ENCODE results near the gene SLF1. TPM values are rescaled to one million over a fixed set of nuclear protein-coding genes. Genes with fewer than 3 reads are reported as not detected.

The SLF1 gene
- polyA plus RNA-seq, 1 of the 3 experiments (the other 2 are of a cell fraction): 5.5 TPM

DNA sequence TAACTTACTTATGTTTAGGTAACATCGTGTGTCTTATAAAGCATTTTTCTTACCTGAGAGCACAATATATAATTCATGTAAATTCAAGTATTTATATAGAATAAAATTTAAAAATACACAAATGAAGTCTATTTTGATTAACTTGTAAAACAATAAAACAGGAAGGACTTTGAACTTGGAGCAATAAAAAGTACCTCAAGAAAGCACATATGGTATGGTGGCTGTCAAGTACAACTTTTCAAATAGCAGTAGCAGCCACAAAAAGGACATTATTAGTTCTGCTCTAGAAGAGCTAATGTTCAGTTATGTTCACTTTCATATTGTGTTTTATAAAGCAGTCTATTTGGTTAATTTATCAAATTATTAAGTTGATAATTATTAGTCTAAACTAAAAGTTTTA lies 31.4 kb downstream of the SLF1 start:
- ChIA-PET CTCF (no interaction called here), POLR2A (no interaction called here)
- TF ChIP-seq CHD2 (IDR thresholded peaks at IDR 0.05; ENCODE audit: low read length, partially characterized antibody) (no peak), SIN3A (IDR thresholded peaks at IDR 0.05; ENCODE audit: borderline replicate concordance, low read depth, low read length) (no peak), JUND (IDR thresholded peaks at IDR 0.05) (no peak), TAF1 (IDR thresholded peaks at IDR 0.05; ENCODE audit: borderline replicate concordance, low read depth, low read length) (no peak), TCF12 (IDR thresholded peaks at IDR 0.05) (no peak), FOSL2 (IDR thresholded peaks at IDR 0.05; ENCODE audit: borderline replicate concordance, low read depth) (no peak), FOXJ3 (CRISPR knock-in tag; IDR thresholded peaks at IDR 0.05) (no peak), EP300 (IDR thresholded peaks at IDR 0.05; ENCODE audit: borderline replicate concordance in 1 of 2, low read depth in 1 of 2, low read length in 1 of 2) (no peak)
- TF ChIP-seq, protein P1, sequence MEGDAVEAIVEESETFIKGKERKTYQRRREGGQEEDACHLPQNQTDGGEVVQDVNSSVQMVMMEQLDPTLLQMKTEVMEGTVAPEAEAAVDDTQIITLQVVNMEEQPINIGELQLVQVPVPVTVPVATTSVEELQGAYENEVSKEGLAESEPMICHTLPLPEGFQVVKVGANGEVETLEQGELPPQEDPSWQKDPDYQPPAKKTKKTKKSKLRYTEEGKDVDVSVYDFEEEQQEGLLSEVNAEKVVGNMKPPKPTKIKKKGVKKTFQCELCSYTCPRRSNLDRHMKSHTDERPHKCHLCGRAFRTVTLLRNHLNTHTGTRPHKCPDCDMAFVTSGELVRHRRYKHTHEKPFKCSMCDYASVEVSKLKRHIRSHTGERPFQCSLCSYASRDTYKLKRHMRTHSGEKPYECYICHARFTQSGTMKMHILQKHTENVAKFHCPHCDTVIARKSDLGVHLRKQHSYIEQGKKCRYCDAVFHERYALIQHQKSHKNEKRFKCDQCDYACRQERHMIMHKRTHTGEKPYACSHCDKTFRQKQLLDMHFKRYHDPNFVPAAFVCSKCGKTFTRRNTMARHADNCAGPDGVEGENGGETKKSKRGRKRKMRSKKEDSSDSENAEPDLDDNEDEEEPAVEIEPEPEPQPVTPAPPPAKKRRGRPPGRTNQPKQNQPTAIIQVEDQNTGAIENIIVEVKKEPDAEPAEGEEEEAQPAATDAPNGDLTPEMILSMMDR (IDR thresholded peaks at IDR 0.05): no peak
- TF ChIP-seq, protein P2, sequence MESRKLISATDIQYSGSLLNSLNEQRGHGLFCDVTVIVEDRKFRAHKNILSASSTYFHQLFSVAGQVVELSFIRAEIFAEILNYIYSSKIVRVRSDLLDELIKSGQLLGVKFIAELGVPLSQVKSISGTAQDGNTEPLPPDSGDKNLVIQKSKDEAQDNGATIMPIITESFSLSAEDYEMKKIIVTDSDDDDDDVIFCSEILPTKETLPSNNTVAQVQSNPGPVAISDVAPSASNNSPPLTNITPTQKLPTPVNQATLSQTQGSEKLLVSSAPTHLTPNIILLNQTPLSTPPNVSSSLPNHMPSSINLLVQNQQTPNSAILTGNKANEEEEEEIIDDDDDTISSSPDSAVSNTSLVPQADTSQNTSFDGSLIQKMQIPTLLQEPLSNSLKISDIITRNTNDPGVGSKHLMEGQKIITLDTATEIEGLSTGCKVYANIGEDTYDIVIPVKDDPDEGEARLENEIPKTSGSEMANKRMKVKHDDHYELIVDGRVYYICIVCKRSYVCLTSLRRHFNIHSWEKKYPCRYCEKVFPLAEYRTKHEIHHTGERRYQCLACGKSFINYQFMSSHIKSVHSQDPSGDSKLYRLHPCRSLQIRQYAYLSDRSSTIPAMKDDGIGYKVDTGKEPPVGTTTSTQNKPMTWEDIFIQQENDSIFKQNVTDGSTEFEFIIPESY (IDR thresholded peaks at IDR 0.05; ENCODE audit: borderline replicate concordance, low read depth): no peak
- TF ChIP-seq, protein P3, sequence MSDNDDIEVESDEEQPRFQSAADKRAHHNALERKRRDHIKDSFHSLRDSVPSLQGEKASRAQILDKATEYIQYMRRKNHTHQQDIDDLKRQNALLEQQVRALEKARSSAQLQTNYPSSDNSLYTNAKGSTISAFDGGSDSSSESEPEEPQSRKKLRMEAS (IDR thresholded peaks at IDR 0.05; ENCODE audit: low read depth): no peak
- TF ChIP-seq, protein P4, sequence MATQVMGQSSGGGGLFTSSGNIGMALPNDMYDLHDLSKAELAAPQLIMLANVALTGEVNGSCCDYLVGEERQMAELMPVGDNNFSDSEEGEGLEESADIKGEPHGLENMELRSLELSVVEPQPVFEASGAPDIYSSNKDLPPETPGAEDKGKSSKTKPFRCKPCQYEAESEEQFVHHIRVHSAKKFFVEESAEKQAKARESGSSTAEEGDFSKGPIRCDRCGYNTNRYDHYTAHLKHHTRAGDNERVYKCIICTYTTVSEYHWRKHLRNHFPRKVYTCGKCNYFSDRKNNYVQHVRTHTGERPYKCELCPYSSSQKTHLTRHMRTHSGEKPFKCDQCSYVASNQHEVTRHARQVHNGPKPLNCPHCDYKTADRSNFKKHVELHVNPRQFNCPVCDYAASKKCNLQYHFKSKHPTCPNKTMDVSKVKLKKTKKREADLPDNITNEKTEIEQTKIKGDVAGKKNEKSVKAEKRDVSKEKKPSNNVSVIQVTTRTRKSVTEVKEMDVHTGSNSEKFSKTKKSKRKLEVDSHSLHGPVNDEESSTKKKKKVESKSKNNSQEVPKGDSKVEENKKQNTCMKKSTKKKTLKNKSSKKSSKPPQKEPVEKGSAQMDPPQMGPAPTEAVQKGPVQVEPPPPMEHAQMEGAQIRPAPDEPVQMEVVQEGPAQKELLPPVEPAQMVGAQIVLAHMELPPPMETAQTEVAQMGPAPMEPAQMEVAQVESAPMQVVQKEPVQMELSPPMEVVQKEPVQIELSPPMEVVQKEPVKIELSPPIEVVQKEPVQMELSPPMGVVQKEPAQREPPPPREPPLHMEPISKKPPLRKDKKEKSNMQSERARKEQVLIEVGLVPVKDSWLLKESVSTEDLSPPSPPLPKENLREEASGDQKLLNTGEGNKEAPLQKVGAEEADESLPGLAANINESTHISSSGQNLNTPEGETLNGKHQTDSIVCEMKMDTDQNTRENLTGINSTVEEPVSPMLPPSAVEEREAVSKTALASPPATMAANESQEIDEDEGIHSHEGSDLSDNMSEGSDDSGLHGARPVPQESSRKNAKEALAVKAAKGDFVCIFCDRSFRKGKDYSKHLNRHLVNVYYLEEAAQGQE (IDR thresholded peaks at IDR 0.05; ENCODE audit: low read depth, low read length): no peak
- TF ChIP-seq, protein P5, sequence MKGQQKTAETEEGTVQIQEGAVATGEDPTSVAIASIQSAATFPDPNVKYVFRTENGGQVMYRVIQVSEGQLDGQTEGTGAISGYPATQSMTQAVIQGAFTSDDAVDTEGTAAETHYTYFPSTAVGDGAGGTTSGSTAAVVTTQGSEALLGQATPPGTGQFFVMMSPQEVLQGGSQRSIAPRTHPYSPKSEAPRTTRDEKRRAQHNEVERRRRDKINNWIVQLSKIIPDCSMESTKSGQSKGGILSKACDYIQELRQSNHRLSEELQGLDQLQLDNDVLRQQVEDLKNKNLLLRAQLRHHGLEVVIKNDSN (IDR thresholded peaks at IDR 0.05; ENCODE audit: borderline replicate concordance, low read depth): no peak
- TF ChIP-seq, protein P6, sequence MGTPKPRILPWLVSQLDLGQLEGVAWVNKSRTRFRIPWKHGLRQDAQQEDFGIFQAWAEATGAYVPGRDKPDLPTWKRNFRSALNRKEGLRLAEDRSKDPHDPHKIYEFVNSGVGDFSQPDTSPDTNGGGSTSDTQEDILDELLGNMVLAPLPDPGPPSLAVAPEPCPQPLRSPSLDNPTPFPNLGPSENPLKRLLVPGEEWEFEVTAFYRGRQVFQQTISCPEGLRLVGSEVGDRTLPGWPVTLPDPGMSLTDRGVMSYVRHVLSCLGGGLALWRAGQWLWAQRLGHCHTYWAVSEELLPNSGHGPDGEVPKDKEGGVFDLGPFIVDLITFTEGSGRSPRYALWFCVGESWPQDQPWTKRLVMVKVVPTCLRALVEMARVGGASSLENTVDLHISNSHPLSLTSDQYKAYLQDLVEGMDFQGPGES (IDR thresholded peaks at IDR 0.05; ENCODE audit: low read depth, low read length): no peak
- Histone ChIP-seq H3K27me3 (ENCODE audit: insufficient read depth) (no peaks in the 10 kb centered on the region), H3K27ac (ENCODE audit: low read depth in 2 of 2, low read length in 1 of 2) (no peak overlapping the region), H3K9me2 (no peaks in the 10 kb centered on the region), H3K9ac (no peak overlapping the region), H3F3A (replicated peaks; ENCODE audit: insufficient read depth) (no peaks in the 10 kb centered on the region), H3K4me1 (ENCODE audit: control insufficient read depth in 1 of 2, insufficient read depth in 2 of 2, low read depth in 1 of 2, low read length in 1 of 2) (no peaks in the 10 kb centered on the region), H3K4me3 (ENCODE audit: low read depth in 2 of 2, low read length in 1 of 2) (no peak overlapping the region), H3K79me2 (ENCODE audit: insufficient read depth) (no peaks in the 10 kb centered on the region), H3K4me2 (no peak overlapping the region), H3K36me3 (replicated peaks in 1 of 2; ENCODE audit: control insufficient read depth in 1 of 2, insufficient read depth in 2 of 2, low read length in 1 of 2) (peaks cover 27 to 28% of the 10 kb centered on the region in 2 experiments), H2AFZ (ENCODE audit: low read depth) (no peak overlapping the region), H3K9me3 (no peaks in the 10 kb centered on the region), H4K20me1 (ENCODE audit: insufficient read depth) (no peaks in the 10 kb centered on the region)
- DNase-seq: no peak
- WGBS (ENCODE audit: low lambda C conversion rate): 89% methylated on average over 1 of the region's 1 CpG

All from SK-N-SH (cell line).